Dendritic cell treated with granulocyte-macrophage colony-stimulating factor and Interleukin-4, amounts not matched to agents 40 ng/mL and 50 ng/mL, for 4 days (primary cell): ENCODE measurements around the gene PPIP5K2.
"Not testable (repeated sequence)": the region's sequence is repeated elsewhere in the genome, so short reads cannot be mapped to it uniquely, and the experiment has no call there.

Experiments
- H3K27ac Mint-ChIP-seq: one replicate; pipeline ENCODE4 v1.8.0; 2022; ENCODE audit warnings: mild to moderate bottlenecking, mixed read lengths
- H3K27me3 Mint-ChIP-seq: one replicate; pipeline ENCODE4 v1.8.0; 2022; ENCODE audit warnings: mild to moderate bottlenecking, mixed read lengths
- H3K36me3 Mint-ChIP-seq: one replicate; pipeline ENCODE4 v1.8.0; 2022; ENCODE audit warnings: low read depth, mixed read lengths
- H3K4me1 Mint-ChIP-seq: one replicate; pipeline ENCODE4 v1.8.0; 2022; ENCODE audit warnings: low read depth, mixed read lengths
- H3K4me3 Mint-ChIP-seq: one replicate; pipeline ENCODE4 v1.8.0; 2022; ENCODE audit warnings: mild to moderate bottlenecking, moderate library complexity, mixed read lengths
- H3K9me3 Mint-ChIP-seq: one replicate; pipeline ENCODE4 v1.8.0; 2022; ENCODE audit warnings: mixed read lengths
- intact Hi-C: fragments of 100-400 bp; cut with micrococcal nuclease; formaldehyde crosslinking; loops from one replicate; pipeline ENCODE4 v1.15.0; 2022

PPIP5K2 gene

DNA sequence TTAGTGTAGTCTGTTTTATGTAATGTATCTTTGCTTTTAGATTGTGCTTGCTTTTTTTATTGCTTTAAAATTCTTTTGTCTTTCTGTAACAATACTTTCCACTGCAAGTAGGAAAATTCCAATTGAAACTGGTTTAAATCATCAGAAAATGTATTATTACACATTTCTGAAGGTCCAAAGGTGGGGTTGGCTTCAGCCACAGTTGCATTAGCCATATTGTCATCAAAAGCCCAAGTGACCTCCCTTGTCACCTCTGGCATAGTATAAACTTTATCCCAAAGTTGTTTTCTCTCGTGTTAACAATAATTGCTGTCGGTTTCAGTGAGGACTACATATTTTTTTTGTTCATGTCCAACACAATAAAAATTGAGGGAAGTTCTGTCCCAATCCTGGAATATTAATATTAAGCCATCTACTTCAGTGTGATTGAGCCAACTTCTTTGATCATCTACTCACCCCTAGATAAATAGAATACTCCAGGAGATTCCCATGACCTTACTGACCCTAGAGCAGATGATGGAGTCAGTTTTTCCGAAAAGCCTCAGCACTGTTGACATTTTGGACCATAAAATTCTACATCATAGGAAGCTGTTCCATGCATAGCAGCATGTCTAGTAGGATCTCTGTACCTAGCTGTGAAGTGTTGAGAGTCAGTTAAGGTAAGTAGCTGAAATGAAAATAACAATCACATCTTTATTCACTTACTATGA lies 86.0 kb downstream of the PPIP5K2 start:
- Mint-ChIP-seq H3K27ac (no peak overlapping the region), H3K9me3 (no peaks in the 10 kb centered on the region), H3K4me3 (no peak overlapping the region), H3K4me1 (peaks cover 26% of the 10 kb centered on the region), H3K27me3 (no peaks in the 10 kb centered on the region), H3K36me3 (peaks cover 43% of the 10 kb centered on the region)
- intact Hi-C loops = no loop called here

DNA sequence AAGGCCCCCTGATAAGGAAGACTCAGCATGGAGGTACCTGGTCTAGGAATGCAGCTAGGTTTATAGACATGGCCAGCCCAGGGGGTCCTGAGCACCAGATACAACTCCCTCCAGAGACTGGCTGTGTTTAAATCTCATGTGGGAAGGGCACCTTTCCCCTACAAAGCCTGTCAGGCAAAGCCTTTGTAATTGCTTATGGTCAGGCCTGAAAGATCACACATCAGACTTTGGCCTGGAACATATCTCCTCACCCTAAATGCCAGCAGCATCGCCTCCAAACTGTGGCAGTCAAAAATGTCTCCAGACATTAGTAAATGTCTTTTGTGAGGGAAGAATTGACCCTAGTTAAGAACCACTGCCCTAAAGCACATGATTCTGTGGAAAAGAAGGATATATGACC lies 86.9 kb downstream of the PPIP5K2 start:
- Mint-ChIP-seq H3K4me1 (peaks cover 33% of the 10 kb centered on the region), H3K27me3 (no peaks in the 10 kb centered on the region), H3K36me3 (peaks cover 35% of the 10 kb centered on the region), H3K27ac (no peak overlapping the region), H3K9me3 (no peaks in the 10 kb centered on the region), H3K4me3 (no peak overlapping the region)
- intact Hi-C loops = no loop called here

DNA sequence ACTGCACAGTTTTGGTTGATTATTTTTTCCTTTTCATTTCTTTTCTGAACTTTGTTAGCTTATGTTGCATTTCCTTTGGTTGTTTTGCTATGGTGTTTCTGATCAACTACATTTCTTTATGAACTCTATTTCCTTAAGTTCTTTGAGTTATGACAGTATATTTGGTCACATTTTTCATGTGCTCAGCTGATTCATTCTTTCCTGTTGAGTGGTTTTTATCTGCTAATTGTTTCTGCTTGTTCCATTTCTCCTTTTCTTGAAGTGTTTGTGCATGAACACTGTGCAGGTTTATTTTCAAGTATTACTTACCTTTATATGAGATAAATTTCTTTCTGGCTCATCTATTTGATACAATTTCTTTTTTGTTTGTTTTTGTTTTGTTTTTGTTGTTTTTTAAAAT lies 87.6 kb downstream of the PPIP5K2 start:
- H3K4me1 Mint-ChIP-seq = peaks cover 37% of the 10 kb centered on the region
- intact Hi-C loops = no loop called here
- no peaks in the 10 kb centered on the region for H3K27me3 Mint-ChIP-seq

DNA sequence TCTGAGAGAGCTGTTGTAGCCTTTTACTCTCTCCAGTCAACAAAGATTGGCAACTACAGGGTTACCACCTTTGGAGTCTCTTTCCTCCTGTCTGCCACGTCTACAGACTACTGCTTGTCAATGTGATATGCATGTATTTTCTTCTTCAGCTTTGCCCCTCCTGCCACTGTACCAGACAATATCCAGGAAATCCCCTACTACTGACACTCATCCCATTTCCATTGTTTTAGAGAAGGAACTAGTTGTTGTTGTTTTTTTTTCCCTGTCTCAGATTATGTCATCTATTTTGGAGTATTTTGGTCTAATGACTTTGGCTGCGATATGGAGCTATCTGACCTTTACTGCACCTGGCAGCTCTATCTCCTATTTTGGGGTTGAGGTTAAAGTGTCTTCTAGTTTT lies 88.4 kb downstream of the PPIP5K2 start:
- peaks cover 37% of the 10 kb centered on the region for H3K4me1 Mint-ChIP-seq
- no peaks in the 10 kb centered on the region for H3K27me3 Mint-ChIP-seq
- no peaks in the 10 kb centered on the region for H3K9me3 Mint-ChIP-seq
- intact Hi-C loops = no loop called here
- no peak overlapping the region for H3K27ac Mint-ChIP-seq
- no peak overlapping the region for H3K4me3 Mint-ChIP-seq
- H3K36me3 Mint-ChIP-seq = peaks cover 35% of the 10 kb centered on the region

More for the DNA sequence above, 87.6 kb downstream of the PPIP5K2 start:
- no peaks in the 10 kb centered on the region for H3K9me3 Mint-ChIP-seq
- H3K36me3 Mint-ChIP-seq = peaks cover 35% of the 10 kb centered on the region
- H3K27ac Mint-ChIP-seq = no peak overlapping the region
- H3K4me3 Mint-ChIP-seq = no peak overlapping the region

DNA sequence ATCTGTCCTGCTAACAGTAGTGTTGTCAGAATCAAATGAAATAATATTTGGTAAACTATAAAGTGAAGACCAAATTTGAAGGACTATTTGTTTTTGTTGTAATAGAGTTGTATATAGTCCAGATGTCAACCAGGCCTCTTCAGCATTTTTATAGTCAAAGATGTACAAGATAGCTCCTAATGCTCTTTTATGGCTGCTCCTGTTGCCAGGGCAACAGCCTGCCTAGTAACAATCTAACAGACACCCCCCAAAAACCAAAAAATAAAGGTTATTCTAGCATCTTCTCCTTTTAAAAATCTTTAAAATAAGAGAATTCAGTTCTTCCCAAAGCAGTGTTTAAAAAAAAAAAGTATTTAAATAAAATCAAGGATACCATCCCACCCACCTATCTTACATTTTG lies 89.0 kb downstream of the PPIP5K2 start:
- intact Hi-C loops = no loop called here
- Mint-ChIP-seq H3K4me3 (no peak overlapping the region), H3K4me1 (peaks cover 37% of the 10 kb centered on the region), H3K27ac (no peak overlapping the region), H3K9me3 (no peaks in the 10 kb centered on the region), H3K36me3 (peaks cover 33% of the 10 kb centered on the region), H3K27me3 (no peaks in the 10 kb centered on the region)

DNA sequence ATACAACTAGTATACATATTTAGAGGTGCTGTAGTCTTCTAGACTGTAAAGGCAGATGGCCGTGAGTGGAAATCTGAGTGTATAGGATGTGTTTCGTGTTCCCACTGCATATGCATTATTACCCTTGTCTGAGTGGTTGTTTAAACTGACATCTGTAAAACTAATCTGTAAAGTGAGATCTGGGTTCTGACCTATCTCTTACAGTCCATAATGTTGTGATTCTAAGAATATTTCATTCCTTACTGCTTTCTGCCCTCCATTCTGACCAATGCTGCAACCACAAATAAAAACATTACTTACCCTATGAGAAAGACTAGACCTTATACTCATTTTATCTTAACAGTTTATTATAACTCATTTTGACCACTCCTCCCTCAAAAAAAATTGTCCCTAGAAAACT lies 90.9 kb downstream of the PPIP5K2 start:
- intact Hi-C loops = no loop called here

DNA sequence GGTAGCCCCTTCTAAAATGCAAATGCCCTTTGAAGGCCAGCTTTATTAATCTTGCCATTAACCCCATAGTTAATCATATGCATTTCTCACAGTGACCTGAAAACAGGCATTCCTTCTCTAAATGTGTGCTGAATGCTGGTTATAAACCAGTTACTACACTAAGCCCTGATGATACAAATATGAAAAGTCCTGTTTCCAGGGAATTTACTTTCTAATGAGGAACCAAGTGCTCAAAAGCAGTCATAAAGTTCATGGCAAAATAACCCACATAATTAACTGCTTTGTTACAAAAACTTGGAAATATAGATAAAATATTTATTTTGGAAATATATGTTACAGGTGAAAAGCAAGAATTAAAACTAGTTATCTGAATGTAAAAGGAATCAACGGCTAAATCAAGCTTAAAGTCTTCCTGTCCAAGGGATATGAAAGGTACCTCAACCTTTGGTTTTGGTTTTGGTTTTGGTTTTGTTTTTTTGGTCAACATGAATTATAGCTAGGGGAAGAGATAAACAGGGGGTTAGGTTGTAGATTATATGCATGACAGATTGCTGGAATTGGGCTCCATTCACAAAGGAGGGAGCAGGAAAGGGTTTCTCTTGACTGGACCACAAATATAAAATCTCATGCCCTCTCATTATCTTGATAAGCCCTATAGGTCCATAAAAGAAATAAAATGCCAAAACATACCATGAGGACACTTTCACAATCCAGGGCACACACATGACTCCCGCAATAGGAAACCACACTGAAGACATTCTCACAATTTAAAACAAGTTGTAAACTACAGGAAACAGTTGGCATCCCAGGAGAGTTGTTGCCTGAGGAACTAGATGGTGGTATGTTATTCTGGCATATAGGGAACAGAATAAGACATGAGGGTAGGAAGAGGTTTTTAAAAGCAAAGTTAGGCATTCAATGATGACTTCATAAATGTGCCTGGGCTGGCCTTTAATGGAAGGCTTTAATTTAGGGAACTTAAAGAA lies 91.8 kb downstream of the PPIP5K2 start:
- H3K9me3 Mint-ChIP-seq = no peaks in the 10 kb centered on the region

More for the DNA sequence above, 90.9 kb downstream of the PPIP5K2 start:
- Mint-ChIP-seq H3K4me1 (peaks cover 39% of the 10 kb centered on the region), H3K4me3 (no peak overlapping the region), H3K27me3 (no peaks in the 10 kb centered on the region), H3K9me3 (no peaks in the 10 kb centered on the region), H3K36me3 (peaks cover 16% of the 10 kb centered on the region), H3K27ac (no peak overlapping the region)

DNA sequence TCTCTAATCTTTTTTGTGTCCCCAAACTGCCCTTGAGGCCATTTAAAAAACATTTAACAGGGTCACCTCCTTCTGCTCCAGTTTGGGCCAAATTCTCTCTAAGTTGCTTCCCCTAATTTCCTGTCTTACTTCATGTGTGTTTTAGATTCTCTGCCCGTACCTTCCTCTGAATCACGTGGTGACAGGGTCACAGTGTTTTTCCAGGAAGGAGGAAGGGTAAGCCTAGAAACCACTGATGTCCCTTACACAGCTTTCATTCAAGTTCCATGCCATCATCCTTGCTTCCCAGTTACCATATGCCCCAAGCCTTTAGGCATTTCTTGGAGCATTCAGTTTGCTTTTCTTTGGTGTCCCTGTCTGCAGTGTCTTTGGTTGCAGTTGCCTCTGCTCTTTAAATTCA lies 96.0 kb downstream of the PPIP5K2 start:
- no peak overlapping the region for H3K27ac Mint-ChIP-seq

More for the DNA sequence above, 91.8 kb downstream of the PPIP5K2 start:
- Mint-ChIP-seq H3K36me3 (peaks cover 7% of the 10 kb centered on the region), H3K4me1 (peaks cover 39% of the 10 kb centered on the region), H3K27ac (no peak overlapping the region), H3K4me3 (no peak overlapping the region), H3K27me3 (no peaks in the 10 kb centered on the region)
- intact Hi-C loops = no loop called here

DNA sequence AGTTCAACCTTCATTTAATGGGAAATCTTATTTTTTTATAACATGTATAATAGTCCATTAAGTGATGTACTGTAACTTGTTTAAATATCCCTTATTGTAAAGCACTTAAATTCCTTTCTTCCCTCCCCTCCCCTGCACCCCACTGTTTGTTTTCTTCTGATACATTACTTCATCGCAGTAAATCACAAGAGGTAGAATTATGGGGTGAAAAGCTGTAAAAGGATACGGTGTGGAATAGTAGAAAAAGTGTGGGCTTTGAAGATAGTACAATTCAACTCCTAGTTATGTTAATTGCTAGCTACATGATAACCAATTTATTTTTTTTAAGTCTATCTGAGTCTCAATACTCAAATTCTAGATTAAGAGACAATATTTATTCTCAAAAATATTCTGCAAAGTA lies 96.6 kb downstream of the PPIP5K2 start:
- Mint-ChIP-seq H3K36me3 (no peaks in the 10 kb centered on the region), H3K4me3 (no peak overlapping the region), H3K27ac (no peak overlapping the region), H3K27me3 (no peaks in the 10 kb centered on the region), H3K9me3 (no peaks in the 10 kb centered on the region), H3K4me1 (peaks cover 14% of the 10 kb centered on the region)
- intact Hi-C loops = no loop called here

More for the DNA sequence above, 96.0 kb downstream of the PPIP5K2 start:
- Mint-ChIP-seq H3K27me3 (no peaks in the 10 kb centered on the region), H3K36me3 (no peaks in the 10 kb centered on the region), H3K4me1 (peaks cover 18% of the 10 kb centered on the region), H3K4me3 (no peak overlapping the region), H3K9me3 (no peaks in the 10 kb centered on the region)
- intact Hi-C loops = no loop called here

DNA sequence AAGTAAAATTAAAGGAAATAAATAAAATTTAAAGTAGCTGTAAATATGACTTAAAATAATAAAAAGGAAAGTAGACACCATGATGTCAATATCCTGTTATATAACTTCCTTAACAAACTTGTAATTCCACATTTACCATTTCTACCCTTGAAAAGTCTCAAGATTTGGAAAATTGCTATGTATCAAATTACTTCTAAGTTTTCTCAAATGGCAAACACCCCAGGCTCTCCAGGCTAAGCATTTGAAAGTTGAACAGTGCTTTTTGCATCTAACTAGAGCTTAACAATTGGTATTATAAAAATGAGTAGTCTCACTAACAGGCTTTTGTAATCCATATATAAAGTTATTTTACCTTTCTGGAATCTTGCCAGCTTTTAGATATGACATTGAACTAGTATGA lies 97.0 kb downstream of the PPIP5K2 start:
- Mint-ChIP-seq H3K27ac (no peak overlapping the region), H3K27me3 (no peaks in the 10 kb centered on the region), H3K36me3 (no peaks in the 10 kb centered on the region), H3K4me1 (peaks cover 10% of the 10 kb centered on the region), H3K9me3 (no peaks in the 10 kb centered on the region), H3K4me3 (no peak overlapping the region)
- intact Hi-C loops = no loop called here

DNA sequence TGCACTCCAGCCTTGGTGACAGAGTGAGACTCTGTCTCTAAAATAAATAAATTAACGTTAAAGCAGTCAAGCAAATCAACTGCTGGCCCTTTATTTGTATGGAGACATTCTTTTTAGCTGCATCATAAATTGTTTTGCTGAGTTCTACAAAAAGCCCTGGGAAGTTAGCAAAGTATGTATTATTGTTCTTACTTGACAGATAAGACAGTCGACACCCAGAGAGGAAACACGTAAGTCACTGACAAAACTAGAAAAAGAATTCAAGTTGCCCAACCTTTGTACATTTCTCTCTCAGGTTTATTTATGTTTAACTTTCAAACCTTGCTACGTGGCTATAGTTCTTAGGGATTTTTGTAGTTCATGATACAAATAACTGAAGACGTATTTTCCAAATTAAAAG lies 98.1 kb downstream of the PPIP5K2 start:
- Mint-ChIP-seq H3K27ac (no peak overlapping the region), H3K9me3 (no peaks in the 10 kb centered on the region), H3K4me1 (peaks cover 6% of the 10 kb centered on the region), H3K36me3 (no peaks in the 10 kb centered on the region), H3K27me3 (no peaks in the 10 kb centered on the region), H3K4me3 (no peak overlapping the region)
- intact Hi-C loops = no loop called here

DNA sequence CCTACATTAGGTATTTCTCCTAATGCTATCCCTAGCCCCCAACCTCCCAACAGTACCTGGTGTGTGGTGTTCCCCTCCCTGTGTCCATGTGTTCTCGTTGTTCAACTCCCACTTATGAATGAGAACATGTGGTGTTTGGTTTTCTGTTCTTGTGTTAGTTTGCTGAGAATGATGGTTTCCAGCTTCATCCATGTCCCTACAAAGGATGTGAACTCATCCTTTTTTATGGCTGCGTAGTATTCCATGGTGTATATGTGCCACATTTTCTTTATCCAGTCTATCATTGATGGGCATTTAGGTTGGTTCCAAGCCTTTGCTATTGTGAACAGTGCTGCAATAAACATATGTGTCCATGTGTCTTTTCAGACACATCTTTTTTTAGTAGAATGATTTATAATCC lies 99.0 kb downstream of the PPIP5K2 start:
- intact Hi-C loops, H3K4me1 Mint-ChIP-seq, H3K27me3 Mint-ChIP-seq, H3K4me3 Mint-ChIP-seq, H3K36me3 Mint-ChIP-seq, H3K27ac Mint-ChIP-seq, H3K9me3 Mint-ChIP-seq: not testable (repeated sequence)

DNA sequence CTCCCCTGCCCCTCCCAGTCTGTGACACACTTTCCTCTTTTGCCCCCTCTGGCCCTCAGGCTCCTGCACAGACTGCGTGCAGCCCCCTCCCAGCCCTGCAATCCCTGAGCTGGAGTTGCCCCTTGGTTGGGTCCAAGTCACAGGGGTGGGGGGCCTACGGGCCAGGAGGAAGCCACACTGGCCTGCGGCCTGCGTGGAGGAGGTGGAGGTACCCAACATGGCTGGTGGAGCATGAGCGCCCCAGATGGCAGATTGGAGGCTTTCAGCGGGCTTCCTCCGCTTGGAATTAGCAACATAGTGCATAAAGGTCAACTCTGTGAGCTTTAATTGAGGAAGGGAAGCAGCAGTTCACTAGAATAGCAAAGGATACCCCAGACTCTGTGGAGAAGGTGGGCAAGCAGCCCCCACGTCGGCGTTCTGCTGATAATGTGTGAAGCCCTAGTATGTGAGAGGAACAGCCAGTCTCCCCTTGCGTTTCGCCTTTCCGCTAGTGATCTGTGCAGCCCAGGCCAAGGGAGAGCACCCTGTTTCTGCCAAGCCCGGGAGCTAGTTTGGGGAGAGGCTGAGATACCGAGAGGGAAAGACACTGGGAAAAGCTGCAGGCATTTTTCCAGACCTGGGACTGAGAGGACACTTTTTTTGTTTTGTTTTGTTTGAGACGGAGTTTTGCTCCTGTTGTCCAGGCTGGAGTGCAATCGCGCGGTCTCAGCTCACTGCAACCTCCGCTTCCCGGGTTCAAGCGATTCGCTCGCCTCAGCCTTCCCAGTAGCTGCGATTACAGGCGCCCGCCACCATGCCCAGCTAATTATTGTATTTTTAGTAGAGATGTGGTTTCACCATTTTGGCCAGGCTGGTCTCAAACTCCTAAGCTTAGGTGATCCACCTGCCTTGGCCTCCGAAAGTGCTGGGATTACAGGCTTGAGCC lies 103.2 kb downstream of the PPIP5K2 start:
- Mint-ChIP-seq H3K27me3 (no peaks in the 10 kb centered on the region), H3K9me3 (no peaks in the 10 kb centered on the region), H3K27ac (no peak overlapping the region), H3K36me3 (no peaks in the 10 kb centered on the region), H3K4me3 (no peak overlapping the region), H3K4me1 (peaks cover 11% of the 10 kb centered on the region)
- intact Hi-C loops = no loop called here
